ENCODE results near the gene ADGRL1. TPM values are rescaled to one million over a fixed set of nuclear protein-coding genes. Genes with fewer than 3 reads are reported as not detected.
"Not testable (repeated sequence)": the region's sequence is repeated elsewhere in the genome, so short reads cannot be mapped to it uniquely, and the experiment has no call there.

The ADGRL1 gene
- total and polyA plus RNA-seq, 10 donors, result 1.8 to 21.1 (median 12.4) TPM

DNA sequence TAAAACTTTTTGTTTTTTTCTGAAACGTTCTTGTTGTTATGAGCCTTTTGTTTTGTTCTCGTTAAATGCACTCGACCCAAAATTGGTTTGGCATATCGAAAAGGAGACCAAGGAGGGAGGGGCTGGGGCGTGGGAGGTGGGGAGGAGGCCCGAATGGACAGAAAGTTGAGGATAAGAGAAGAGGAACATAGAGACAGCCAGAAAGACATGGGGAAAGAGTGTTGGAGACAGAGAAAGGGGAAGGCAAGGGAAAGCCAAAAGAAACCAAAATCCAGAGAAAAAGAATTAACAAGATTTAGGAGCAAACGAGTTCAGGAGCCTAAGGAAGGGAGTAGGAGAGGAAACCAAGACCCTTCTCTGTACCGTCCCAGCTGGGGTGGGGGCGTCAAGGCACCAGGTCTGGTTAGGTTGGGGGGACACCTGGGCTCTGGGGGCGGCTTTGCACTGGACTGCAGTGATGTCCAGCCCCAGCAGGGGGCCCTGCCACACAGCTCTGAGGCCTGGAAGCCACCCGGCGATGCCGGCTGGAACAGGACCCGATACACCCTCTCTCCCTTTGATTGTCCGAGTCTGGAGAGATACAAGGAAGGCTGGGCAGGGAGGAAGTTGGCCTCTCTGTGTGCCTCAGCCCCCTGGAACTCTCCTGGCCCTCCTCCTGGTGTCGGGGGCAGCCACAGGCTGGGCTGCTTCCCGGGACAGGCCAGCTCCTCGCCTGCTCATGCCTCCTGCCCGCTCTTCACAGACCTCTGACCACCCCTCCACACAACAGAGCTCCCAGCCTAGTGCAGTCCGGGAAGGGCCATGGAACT, 58.0 kb downstream of the ADGRL1 start:
- peaks cover 23 to 58% (median 39%) of the 10 kb centered on the region in 6 donors for H3K4me1 ChIP-seq
- peak overlapping the region in 1 of 8 donors; percentile 6 for H3K4me3 ChIP-seq
- peak; percentile 88 for DNase-seq
- TF ChIP-seq, protein P1, sequence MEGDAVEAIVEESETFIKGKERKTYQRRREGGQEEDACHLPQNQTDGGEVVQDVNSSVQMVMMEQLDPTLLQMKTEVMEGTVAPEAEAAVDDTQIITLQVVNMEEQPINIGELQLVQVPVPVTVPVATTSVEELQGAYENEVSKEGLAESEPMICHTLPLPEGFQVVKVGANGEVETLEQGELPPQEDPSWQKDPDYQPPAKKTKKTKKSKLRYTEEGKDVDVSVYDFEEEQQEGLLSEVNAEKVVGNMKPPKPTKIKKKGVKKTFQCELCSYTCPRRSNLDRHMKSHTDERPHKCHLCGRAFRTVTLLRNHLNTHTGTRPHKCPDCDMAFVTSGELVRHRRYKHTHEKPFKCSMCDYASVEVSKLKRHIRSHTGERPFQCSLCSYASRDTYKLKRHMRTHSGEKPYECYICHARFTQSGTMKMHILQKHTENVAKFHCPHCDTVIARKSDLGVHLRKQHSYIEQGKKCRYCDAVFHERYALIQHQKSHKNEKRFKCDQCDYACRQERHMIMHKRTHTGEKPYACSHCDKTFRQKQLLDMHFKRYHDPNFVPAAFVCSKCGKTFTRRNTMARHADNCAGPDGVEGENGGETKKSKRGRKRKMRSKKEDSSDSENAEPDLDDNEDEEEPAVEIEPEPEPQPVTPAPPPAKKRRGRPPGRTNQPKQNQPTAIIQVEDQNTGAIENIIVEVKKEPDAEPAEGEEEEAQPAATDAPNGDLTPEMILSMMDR (IDR thresholded peaks at IDR 0.05 in 8 of 11, conservative IDR thresholded peaks at IDR 0.05 in 3 of 11), result peak; percentile 38 to 84 (median 76)
- TF ChIP-seq POLR2A (IDR thresholded peaks at IDR 0.05) (no peak), POLR2AphosphoS5 (IDR thresholded peaks at IDR 0.05) (peak in 2 of 3 donors; percentile 47 to 59)
- peak overlapping the region; percentile 15 to 88 (median 78) for H3K27ac ChIP-seq
- WGBS, 5 donors, result 37 to 48% (median 46%) methylated on average over 18 to 20 of the region's 20 CpGs
- H3K27me3 ChIP-seq (replicated peaks in 1 of 7), result no peaks in the 10 kb centered on the region
- peaks cover 0 to 21% (median 0%) of the 10 kb centered on the region in 6 donors for H3K36me3 ChIP-seq
- intact Hi-C loops (cut with DNase I; ENCODE audit: low total_unique reads), result no loop called here
- H3K9me3 ChIP-seq, result no peaks in the 10 kb centered on the region

DNA sequence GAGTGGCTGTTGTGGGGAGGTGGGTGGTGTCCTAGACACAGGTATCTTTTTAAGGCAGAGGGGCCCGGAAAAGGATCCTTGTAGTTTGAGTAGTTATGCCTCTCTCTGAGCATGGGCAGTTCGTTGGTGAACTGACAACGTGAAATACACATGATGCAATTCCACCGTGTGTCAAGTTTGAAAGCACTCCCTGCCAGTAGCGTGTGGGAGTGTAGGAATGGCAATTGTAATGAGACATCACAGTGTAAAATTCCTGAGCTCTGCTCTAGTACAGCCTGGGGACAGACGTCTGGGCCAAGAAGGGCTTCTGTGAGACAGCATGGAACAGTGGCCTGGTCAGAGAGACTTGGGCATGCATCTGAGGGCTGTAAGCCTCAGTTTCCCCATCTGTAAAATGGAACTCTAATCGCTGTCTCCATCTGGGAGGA, 59.2 kb downstream of the ADGRL1 start:
- Histone ChIP-seq H3K27ac (peak overlapping the region in 5 of 8 donors; percentile 43 to 83 (median 58)), H3K4me1 (peaks cover 23 to 59% (median 39%) of the 10 kb centered on the region in 6 donors), H3K9me3 (no peaks in the 10 kb centered on the region), H3K36me3 (peaks cover 0 to 13% (median 0%) of the 10 kb centered on the region in 6 donors), H3K27me3 (replicated peaks in 1 of 7) (no peaks in the 10 kb centered on the region), H3K4me3 (no peak overlapping the region)
- no peak for DNase-seq
- 57 to 74% (median 66%) methylated on average over 7 of the region's 7 CpGs for WGBS, 5 donors
- TF ChIP-seq, protein P1 (IDR thresholded peaks at IDR 0.05 in 8 of 11, conservative IDR thresholded peaks at IDR 0.05 in 3 of 11), result no peak
- peak in 1 of 3 donors; percentile 60 for TF ChIP-seq POLR2AphosphoS5 (IDR thresholded peaks at IDR 0.05)
- intact Hi-C loops (cut with DNase I; ENCODE audit: low total_unique reads), result no loop called here

DNA sequence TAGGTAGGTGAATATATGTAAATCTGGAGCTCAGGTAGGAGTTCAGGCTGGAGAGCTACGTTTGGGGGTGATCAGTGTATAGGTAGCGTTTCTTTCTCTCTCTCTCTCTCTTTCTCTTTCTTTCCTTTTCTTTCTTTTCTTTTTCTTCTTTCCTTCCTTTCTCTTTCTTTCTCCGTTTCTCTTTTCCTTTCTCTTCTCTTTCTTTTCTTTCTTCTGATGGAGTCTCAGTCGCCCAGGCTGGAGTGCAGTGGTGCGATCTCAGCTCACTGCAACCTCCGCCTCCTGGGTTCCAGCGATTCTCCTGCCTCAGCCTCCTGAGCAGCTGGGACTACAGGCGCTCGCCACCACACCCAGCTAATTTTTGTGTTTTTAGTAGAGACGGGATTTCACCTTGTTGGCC, 59.8 kb downstream of the ADGRL1 start:
- Histone ChIP-seq H3K27ac (peak overlapping the region in 5 of 8 donors; percentile 43 to 83 (median 58)), H3K4me1 (peaks cover 23 to 61% (median 39%) of the 10 kb centered on the region in 6 donors)
- intact Hi-C loops (cut with DNase I; ENCODE audit: low total_unique reads); H3K4me3 ChIP-seq; DNase-seq; H3K27me3 ChIP-seq (replicated peaks in 1 of 7); H3K36me3 ChIP-seq; H3K9me3 ChIP-seq: not testable (repeated sequence)
- 94 to 97% (median 94%) methylated on average over 10 of the region's 10 CpGs for WGBS, 5 donors

DNA sequence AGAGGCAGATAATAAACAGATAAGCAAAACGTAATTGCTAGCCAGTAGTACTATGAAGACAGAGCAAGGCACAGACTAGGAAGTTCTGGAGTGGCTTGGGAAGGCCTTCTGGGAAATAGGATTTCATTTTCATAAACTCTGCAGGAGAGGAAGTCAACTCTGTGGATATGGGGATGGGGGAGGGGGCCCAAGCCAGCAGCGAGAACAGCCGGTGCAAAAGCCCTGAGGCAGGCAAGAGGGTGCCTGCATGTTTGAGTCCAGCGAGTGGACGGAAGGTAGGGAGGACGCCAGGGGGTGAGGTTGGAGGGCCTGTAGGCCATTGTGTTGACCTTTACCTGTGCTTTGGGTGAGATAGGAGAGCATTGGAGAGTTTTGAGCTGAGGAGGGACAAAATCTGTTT, 60.6 kb downstream of the ADGRL1 start:
- Histone ChIP-seq H3K4me3 (no peak overlapping the region), H3K36me3 (peaks cover 0 to 5% (median 0%) of the 10 kb centered on the region in 6 donors), H3K9me3 (no peaks in the 10 kb centered on the region), H3K4me1 (peaks cover 22 to 61% (median 38%) of the 10 kb centered on the region in 6 donors), H3K27ac (peak overlapping the region in 1 of 8 donors; percentile 64), H3K27me3 (replicated peaks in 1 of 7) (no peaks in the 10 kb centered on the region)
- WGBS, 5 donors, result 84 to 89% (median 88%) methylated on average over 6 of the region's 6 CpGs
- intact Hi-C loops (cut with DNase I; ENCODE audit: low total_unique reads), result no loop called here
- TF ChIP-seq POLR2AphosphoS5 (IDR thresholded peaks at IDR 0.05) (no peak), POLR2A (IDR thresholded peaks at IDR 0.05) (no peak)
- TF ChIP-seq, protein P1 (IDR thresholded peaks at IDR 0.05 in 8 of 11, conservative IDR thresholded peaks at IDR 0.05 in 3 of 11), result no peak
- no peak for DNase-seq

Measured in spleen (tissue), 11 donors.